Neural cell (in vitro differentiated cells): Measurements from ENCODE around the gene VPREB1. TPM values are rescaled to one million over a fixed set of nuclear protein-coding genes. Genes with fewer than 3 reads are reported as not detected.

Source experiments
- H2AFZ ChIP-seq: fragments of 200-600, 300-800 bp; sonication (generic), shearing (Covaris generic); 2 replicates; pipeline ENCODE4 v1.6.0; 2014; ENCODE audit warnings: low read depth, mild to moderate bottlenecking, antibody characterized with exemption, low read length, moderate library complexity
- H3F3A ChIP-seq: fragments of 200-600 bp; shearing (Covaris generic); 2 replicates; pipeline ENCODE4 v1.6.1; 2016; ENCODE audit warnings: mild to moderate bottlenecking, moderate library complexity, mixed read lengths, antibody characterized with exemption, low read length; ENCODE audit not compliant: insufficient read depth, poor library complexity, severe bottlenecking
- H3K27ac ChIP-seq: fragments of 200-600, 300-800 bp; sonication (generic), shearing (Covaris generic); 2 replicates; pipeline ENCODE4 v1.5.1; 2014; ENCODE audit warnings: mild to moderate bottlenecking, low read length, moderate library complexity
- H3K27me3 ChIP-seq: fragments of 300-800, 200-600 bp; sonication (generic), shearing (Covaris generic); 2 replicates; pipeline ENCODE4 v1.6.0; 2014; ENCODE audit warnings: mild to moderate bottlenecking, low read depth, low read length, moderate library complexity; ENCODE audit not compliant: insufficient read depth
- H3K36me3 ChIP-seq: fragments of 300-800, 200-600 bp; sonication (generic), shearing (Covaris generic); 2 replicates; pipeline ENCODE4 v1.5.1; 2014; ENCODE audit warnings: mild to moderate bottlenecking, antibody characterized with exemption, low read length, moderate library complexity; ENCODE audit not compliant: insufficient read depth
- H3K4me2 ChIP-seq: fragments of 300-800, 200-600 bp; sonication (generic), shearing (Covaris generic); 2 replicates; pipeline ENCODE4 v1.6.0; 2014; ENCODE audit warnings: mild to moderate bottlenecking, low read length
- H3K4me3 ChIP-seq: fragments of 300-800, 200-600 bp; sonication (generic), shearing (Covaris generic); 2 replicates; pipeline ENCODE4 v1.5.1; 2014; ENCODE audit warnings: mild to moderate bottlenecking, low read length, moderate library complexity
- H3K79me2 ChIP-seq: fragments of 200-600 bp; shearing (Covaris generic); replicated peaks from 2 replicates; pipeline ENCODE4 v1.6.0; 2014; ENCODE audit warnings: mild to moderate bottlenecking, low read length, moderate library complexity; ENCODE audit not compliant: insufficient read depth
- H3K9ac ChIP-seq: fragments of 300-800, 200-600 bp; sonication (generic), shearing (Covaris generic); 2 replicates; pipeline ENCODE4 v1.6.1; 2016; ENCODE audit warnings: mild to moderate bottlenecking, low read length, mixed read lengths
- H3K9me2 ChIP-seq: fragments of 200-600 bp; shearing (Covaris generic); 2 replicates; pipeline ENCODE4 v1.6.1; 2016; ENCODE audit warnings: mild to moderate bottlenecking, low read length, mixed read lengths; ENCODE audit not compliant: insufficient read depth
- H3K9me3 ChIP-seq: fragments of 200-600, 300-800 bp; sonication (generic), shearing (Covaris generic); 2 replicates; pipeline ENCODE4 v1.6.1; 2016; ENCODE audit warnings: mild to moderate bottlenecking, mixed run types, low read length, moderate library complexity, mixed read lengths
- H4K20me1 ChIP-seq: fragments of 200-600 bp; shearing (Covaris generic); 2 replicates; pipeline ENCODE4 v1.6.1; 2016; ENCODE audit warnings: mild to moderate bottlenecking, mixed run types; ENCODE audit not compliant: insufficient read depth
- EP300 ChIP-seq: fragments of 450-650 bp; conservative IDR thresholded peaks from 2 replicates; pipeline ENCODE4 v1.6.1; 2014; ENCODE audit warnings: antibody characterized with exemption, mild to moderate bottlenecking, moderate library complexity; ENCODE audit not compliant: poor library complexity, severe bottlenecking
- EZH2 ChIP-seq: fragments of 200-600, 300-800 bp; shearing (Covaris generic), sonication (generic); IDR thresholded peaks from 2 replicates; pipeline ENCODE4 v1.6.1; 2014; ENCODE audit warnings: antibody characterized with exemption, low read length, borderline replicate concordance, mild to moderate bottlenecking; ENCODE audit not compliant: insufficient read depth, poor library complexity, severe bottlenecking
- MXI1 ChIP-seq: fragments of 450-650 bp; conservative IDR thresholded peaks from 2 replicates; pipeline ENCODE4 v1.6.1; 2014; ENCODE audit warnings: antibody characterized with exemption, mild to moderate bottlenecking; ENCODE audit not compliant: poor library complexity, severe bottlenecking
- POLR2AphosphoS5 ChIP-seq: IDR thresholded peaks from 2 replicates; pipeline ENCODE4 v1.6.1; 2012
- RAD21 ChIP-seq: fragments of 450-650 bp; conservative IDR thresholded peaks from 2 replicates; pipeline ENCODE4 v1.6.1; 2014; ENCODE audit warnings: antibody characterized with exemption, mild to moderate bottlenecking, moderate library complexity
- SMC3 ChIP-seq: fragments of 450-650 bp; conservative IDR thresholded peaks from 2 replicates; pipeline ENCODE4 v1.6.1; 2014; ENCODE audit warnings: antibody characterized with exemption, mild to moderate bottlenecking, moderate library complexity; ENCODE audit not compliant: poor library complexity
- TAF1 ChIP-seq: IDR thresholded peaks from 2 replicates; pipeline ENCODE4 v1.6.1; 2012; ENCODE audit warnings: low read depth
- polyA plus RNA-seq: library from polyadenylated mRNA; depleted of rRNA; stranded (reverse); fragments of >200 nt; gene quantifications from 2 replicates; pipeline ENCODE4 v1.2.3, GENCODE V29; 2014
- TF ChIP-seq, protein P1 (sequence below): IDR thresholded peaks from 2 replicates; pipeline ENCODE4 v1.6.1; 2012; ENCODE audit warnings: borderline replicate concordance
- TF ChIP-seq, protein P2 (sequence below): fragments of 450-650 bp; IDR thresholded peaks from 2 replicates; pipeline ENCODE4 v1.5.1; 2014; ENCODE audit warnings: antibody characterized with exemption, mild to moderate bottlenecking, moderate library complexity; ENCODE audit not compliant: poor library complexity, severe bottlenecking

The VPREB1 gene
- polyA plus RNA-seq, 1 donor from 2014 or later, result not detected

DNA sequence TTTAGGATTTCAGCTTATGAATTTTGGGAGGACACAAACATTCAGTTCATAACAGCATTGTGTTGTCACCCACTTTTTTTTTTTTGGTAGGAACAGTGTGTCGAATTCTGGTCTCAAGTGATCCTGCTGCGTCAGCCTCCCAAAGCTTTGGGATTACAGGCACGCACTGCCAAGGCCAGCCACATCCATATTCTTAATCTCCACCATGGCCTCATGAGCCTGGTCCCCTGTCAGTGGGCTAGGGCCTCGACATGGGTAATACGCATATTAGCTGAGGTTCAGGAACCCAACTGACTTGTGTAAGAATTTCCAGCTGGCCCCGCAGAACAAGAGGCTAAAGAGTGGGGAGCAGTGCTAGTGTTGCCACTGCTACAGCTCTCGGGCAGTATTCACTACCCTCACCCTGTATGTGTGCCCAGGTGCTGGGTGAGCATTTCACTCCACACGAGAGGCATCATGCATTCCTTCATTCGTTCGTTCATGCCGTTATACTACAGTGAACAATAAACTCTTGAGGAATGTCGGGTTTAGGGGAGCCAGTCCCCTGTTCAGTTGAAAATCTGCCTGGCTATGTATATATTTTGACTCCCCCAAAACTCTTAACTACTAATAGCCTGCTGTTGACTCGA lies 5.2 kb upstream of the VPREB1 start:
- H3K27me3 ChIP-seq, result peaks cover 24% of the 10 kb centered on the region
- no peaks in the 10 kb centered on the region for H3K9me3 ChIP-seq
- no peak overlapping the region for H3K4me2 ChIP-seq
- H3K9ac ChIP-seq, result no peak overlapping the region
- no peaks in the 10 kb centered on the region for H3K9me2 ChIP-seq
- no peaks in the 10 kb centered on the region for H3F3A ChIP-seq
- H3K27ac ChIP-seq, result no peak overlapping the region
- no peak overlapping the region for H3K4me3 ChIP-seq
- no peak for TF ChIP-seq TAF1
- TF ChIP-seq, protein P1, sequence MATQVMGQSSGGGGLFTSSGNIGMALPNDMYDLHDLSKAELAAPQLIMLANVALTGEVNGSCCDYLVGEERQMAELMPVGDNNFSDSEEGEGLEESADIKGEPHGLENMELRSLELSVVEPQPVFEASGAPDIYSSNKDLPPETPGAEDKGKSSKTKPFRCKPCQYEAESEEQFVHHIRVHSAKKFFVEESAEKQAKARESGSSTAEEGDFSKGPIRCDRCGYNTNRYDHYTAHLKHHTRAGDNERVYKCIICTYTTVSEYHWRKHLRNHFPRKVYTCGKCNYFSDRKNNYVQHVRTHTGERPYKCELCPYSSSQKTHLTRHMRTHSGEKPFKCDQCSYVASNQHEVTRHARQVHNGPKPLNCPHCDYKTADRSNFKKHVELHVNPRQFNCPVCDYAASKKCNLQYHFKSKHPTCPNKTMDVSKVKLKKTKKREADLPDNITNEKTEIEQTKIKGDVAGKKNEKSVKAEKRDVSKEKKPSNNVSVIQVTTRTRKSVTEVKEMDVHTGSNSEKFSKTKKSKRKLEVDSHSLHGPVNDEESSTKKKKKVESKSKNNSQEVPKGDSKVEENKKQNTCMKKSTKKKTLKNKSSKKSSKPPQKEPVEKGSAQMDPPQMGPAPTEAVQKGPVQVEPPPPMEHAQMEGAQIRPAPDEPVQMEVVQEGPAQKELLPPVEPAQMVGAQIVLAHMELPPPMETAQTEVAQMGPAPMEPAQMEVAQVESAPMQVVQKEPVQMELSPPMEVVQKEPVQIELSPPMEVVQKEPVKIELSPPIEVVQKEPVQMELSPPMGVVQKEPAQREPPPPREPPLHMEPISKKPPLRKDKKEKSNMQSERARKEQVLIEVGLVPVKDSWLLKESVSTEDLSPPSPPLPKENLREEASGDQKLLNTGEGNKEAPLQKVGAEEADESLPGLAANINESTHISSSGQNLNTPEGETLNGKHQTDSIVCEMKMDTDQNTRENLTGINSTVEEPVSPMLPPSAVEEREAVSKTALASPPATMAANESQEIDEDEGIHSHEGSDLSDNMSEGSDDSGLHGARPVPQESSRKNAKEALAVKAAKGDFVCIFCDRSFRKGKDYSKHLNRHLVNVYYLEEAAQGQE, result no peak
- H3K36me3 ChIP-seq, result no peaks in the 10 kb centered on the region
- no peak overlapping the region for H2AFZ ChIP-seq
- no peaks in the 10 kb centered on the region for H3K79me2 ChIP-seq
- H4K20me1 ChIP-seq, result no peaks in the 10 kb centered on the region

DNA sequence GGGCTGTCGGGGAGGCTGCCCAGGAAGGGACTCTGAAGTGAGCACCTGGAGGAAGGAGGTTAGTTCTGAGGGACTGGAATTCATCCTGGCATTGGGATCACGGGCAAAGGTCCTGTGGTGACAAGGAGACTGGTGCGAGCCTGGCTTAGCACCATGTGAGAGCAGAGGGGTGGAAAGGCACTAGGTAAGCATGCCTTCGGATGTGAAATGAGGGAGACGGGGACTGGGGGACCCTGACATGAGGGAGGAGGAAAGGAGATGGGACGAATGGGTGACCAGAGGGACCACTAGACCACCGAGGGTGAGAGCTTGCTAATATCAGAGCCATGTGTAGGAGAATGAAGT lies 3.1 kb upstream of the VPREB1 start:
- Histone ChIP-seq H3K27ac (no peak overlapping the region), H3K79me2 (no peaks in the 10 kb centered on the region), H3F3A (no peaks in the 10 kb centered on the region), H3K9me2 (no peaks in the 10 kb centered on the region), H3K27me3 (peaks cover 27% of the 10 kb centered on the region), H2AFZ (no peak overlapping the region), H3K4me3 (no peak overlapping the region), H3K9ac (no peak overlapping the region), H4K20me1 (no peaks in the 10 kb centered on the region), H3K36me3 (no peaks in the 10 kb centered on the region), H3K9me3 (no peaks in the 10 kb centered on the region), H3K4me2 (no peak overlapping the region)
- TF ChIP-seq, protein P2, sequence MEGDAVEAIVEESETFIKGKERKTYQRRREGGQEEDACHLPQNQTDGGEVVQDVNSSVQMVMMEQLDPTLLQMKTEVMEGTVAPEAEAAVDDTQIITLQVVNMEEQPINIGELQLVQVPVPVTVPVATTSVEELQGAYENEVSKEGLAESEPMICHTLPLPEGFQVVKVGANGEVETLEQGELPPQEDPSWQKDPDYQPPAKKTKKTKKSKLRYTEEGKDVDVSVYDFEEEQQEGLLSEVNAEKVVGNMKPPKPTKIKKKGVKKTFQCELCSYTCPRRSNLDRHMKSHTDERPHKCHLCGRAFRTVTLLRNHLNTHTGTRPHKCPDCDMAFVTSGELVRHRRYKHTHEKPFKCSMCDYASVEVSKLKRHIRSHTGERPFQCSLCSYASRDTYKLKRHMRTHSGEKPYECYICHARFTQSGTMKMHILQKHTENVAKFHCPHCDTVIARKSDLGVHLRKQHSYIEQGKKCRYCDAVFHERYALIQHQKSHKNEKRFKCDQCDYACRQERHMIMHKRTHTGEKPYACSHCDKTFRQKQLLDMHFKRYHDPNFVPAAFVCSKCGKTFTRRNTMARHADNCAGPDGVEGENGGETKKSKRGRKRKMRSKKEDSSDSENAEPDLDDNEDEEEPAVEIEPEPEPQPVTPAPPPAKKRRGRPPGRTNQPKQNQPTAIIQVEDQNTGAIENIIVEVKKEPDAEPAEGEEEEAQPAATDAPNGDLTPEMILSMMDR, result no peak
- TF ChIP-seq EP300, result no peak
- TF ChIP-seq TAF1, result no peak
- TF ChIP-seq MXI1, result no peak
- TF ChIP-seq, protein P1, result no peak
- TF ChIP-seq SMC3, result no peak
- TF ChIP-seq POLR2AphosphoS5, result no peak
- no peak for TF ChIP-seq EZH2
- no peak for TF ChIP-seq RAD21
